WTC11 (cell line): ENCODE measurements around the gene FIGNL2. TPM values are rescaled to one million over a fixed set of nuclear protein-coding genes. Genes with fewer than 3 reads are reported as not detected.

ENCODE experiments used
- ATAC-seq: fragments of 200-7000 bp; cut with Tn5 transposase; 2 replicates; pipeline ENCODE4 v1.10.0; 2021; ENCODE audit warnings: mild to moderate bottlenecking, moderate library complexity
- CTCF ChIA-PET: fragments of 300-600 bp; sonication (Branson Sonifier 250); formaldehyde crosslinking; loops from one replicate; lab custom pipeline; 2021; ENCODE audit warnings: antibody characterized with exemption; lab: Charles Lee
- POLR2A ChIA-PET: fragments of 350-600 bp; sonication (Branson Sonifier 250); formaldehyde crosslinking; loops from one replicate; lab custom pipeline; 2021; ENCODE audit warnings: antibody characterized with exemption; lab: Charles Lee
- DNase-seq: peaks from one replicate; pipeline ENCODE4 v3.0.0; 2021; ENCODE audit warnings: low spot score
- H3K27ac Mint-ChIP-seq: 2 replicates; pipeline ENCODE4 v1.8.0; 2021; ENCODE audit warnings: mixed read lengths
- H3K27me3 Mint-ChIP-seq: 2 replicates; pipeline ENCODE4 v1.8.0; 2021; ENCODE audit warnings: low read depth, mild to moderate bottlenecking, moderate library complexity, mixed read lengths
- H3K36me3 Mint-ChIP-seq: 2 replicates; pipeline ENCODE4 v1.8.0; 2021; ENCODE audit warnings: mixed read lengths
- H3K4me1 Mint-ChIP-seq: 2 replicates; pipeline ENCODE4 v1.8.0; 2022; ENCODE audit warnings: mixed read lengths
- H3K4me3 Mint-ChIP-seq: 2 replicates; pipeline ENCODE4 v1.8.0; 2021; ENCODE audit warnings: mild to moderate bottlenecking, moderate library complexity, mixed read lengths
- H3K9me3 Mint-ChIP-seq: 2 replicates; pipeline ENCODE4 v1.8.0; 2021; ENCODE audit warnings: mixed read lengths
- ARID4B ChIP-seq: sonication (generic); formaldehyde crosslinking; IDR thresholded peaks from 2 replicates; pipeline ENCODE4 v1.8.0; 2023; ENCODE audit warnings: missing genetic modification reagents, mild to moderate bottlenecking, borderline replicate concordance
- ATF1 ChIP-seq: sonication (generic); formaldehyde crosslinking; IDR thresholded peaks from 2 replicates; pipeline ENCODE4 v1.8.1; 2023; ENCODE audit warnings: mild to moderate bottlenecking, moderate library complexity, missing genetic modification reagents
- ESRRA ChIP-seq: sonication (generic); formaldehyde crosslinking; IDR thresholded peaks from 2 replicates; pipeline ENCODE4 v1.8.1; 2022; ENCODE audit warnings: mild to moderate bottlenecking, missing genetic modification reagents, borderline replicate concordance
- FOXJ3 ChIP-seq: sonication (generic); formaldehyde crosslinking; IDR thresholded peaks from 2 replicates; pipeline ENCODE4 v1.9.0; 2021; ENCODE audit warnings: missing genetic modification reagents, mild to moderate bottlenecking, borderline replicate concordance
- NR2C2 ChIP-seq: sonication (generic); formaldehyde crosslinking; IDR thresholded peaks from 2 replicates; pipeline ENCODE4 v1.8.0; 2022; ENCODE audit warnings: mild to moderate bottlenecking, missing genetic modification reagents
- SP1 ChIP-seq: sonication (generic); formaldehyde crosslinking; conservative IDR thresholded peaks from 2 replicates; pipeline ENCODE4 v1.8.1; 2022; ENCODE audit warnings: missing genetic modification reagents
- TCF7 ChIP-seq: sonication (generic); formaldehyde crosslinking; IDR thresholded peaks from 2 replicates; pipeline ENCODE4 v1.8.0; 2022; ENCODE audit warnings: mild to moderate bottlenecking, low read depth, missing genetic modification reagents, moderate library complexity
- ZNF121 ChIP-seq: sonication (generic); formaldehyde crosslinking; IDR thresholded peaks from 2 replicates; pipeline ENCODE4 v1.8.0; 2023; ENCODE audit warnings: missing genetic modification reagents
- total RNA-seq: library from RNA; stranded (reverse); gene quantifications from 3 replicates; pipeline ENCODE4 v1.2.3, GENCODE V29; 2021
- TF ChIP-seq, protein P1 (sequence below): fragments of 250-450 bp; sonication (Bioruptor Pico); IDR thresholded peaks from 2 replicates; pipeline ENCODE4 v1.9.0; 2021; ENCODE audit warnings: mild to moderate bottlenecking, borderline replicate concordance
- TF ChIP-seq, protein P2 (sequence below): sonication (generic); formaldehyde crosslinking; IDR thresholded peaks from 2 replicates; pipeline ENCODE4 v1.8.1; 2023; ENCODE audit warnings: mild to moderate bottlenecking, missing genetic modification reagents
- TF ChIP-seq, protein P3 (sequence below): sonication (generic); formaldehyde crosslinking; IDR thresholded peaks from 2 replicates; pipeline ENCODE4 v1.8.1; 2023; ENCODE audit warnings: mild to moderate bottlenecking, missing genetic modification reagents

Gene FIGNL2
- total RNA-seq, 1 experiment from 2014 or later: 9.9 TPM

GRCh38 chr12:51837286-51837685, 11.2 kb downstream of the FIGNL2 start (continued):
- TF ChIP-seq, protein P1, sequence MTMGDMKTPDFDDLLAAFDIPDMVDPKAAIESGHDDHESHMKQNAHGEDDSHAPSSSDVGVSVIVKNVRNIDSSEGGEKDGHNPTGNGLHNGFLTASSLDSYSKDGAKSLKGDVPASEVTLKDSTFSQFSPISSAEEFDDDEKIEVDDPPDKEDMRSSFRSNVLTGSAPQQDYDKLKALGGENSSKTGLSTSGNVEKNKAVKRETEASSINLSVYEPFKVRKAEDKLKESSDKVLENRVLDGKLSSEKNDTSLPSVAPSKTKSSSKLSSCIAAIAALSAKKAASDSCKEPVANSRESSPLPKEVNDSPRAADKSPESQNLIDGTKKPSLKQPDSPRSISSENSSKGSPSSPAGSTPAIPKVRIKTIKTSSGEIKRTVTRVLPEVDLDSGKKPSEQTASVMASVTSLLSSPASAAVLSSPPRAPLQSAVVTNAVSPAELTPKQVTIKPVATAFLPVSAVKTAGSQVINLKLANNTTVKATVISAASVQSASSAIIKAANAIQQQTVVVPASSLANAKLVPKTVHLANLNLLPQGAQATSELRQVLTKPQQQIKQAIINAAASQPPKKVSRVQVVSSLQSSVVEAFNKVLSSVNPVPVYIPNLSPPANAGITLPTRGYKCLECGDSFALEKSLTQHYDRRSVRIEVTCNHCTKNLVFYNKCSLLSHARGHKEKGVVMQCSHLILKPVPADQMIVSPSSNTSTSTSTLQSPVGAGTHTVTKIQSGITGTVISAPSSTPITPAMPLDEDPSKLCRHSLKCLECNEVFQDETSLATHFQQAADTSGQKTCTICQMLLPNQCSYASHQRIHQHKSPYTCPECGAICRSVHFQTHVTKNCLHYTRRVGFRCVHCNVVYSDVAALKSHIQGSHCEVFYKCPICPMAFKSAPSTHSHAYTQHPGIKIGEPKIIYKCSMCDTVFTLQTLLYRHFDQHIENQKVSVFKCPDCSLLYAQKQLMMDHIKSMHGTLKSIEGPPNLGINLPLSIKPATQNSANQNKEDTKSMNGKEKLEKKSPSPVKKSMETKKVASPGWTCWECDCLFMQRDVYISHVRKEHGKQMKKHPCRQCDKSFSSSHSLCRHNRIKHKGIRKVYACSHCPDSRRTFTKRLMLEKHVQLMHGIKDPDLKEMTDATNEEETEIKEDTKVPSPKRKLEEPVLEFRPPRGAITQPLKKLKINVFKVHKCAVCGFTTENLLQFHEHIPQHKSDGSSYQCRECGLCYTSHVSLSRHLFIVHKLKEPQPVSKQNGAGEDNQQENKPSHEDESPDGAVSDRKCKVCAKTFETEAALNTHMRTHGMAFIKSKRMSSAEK (CRISPR knock-in tag): no peak
- TF ChIP-seq ATF1 (CRISPR knock-in tag): no peak
- TF ChIP-seq, protein P2, sequence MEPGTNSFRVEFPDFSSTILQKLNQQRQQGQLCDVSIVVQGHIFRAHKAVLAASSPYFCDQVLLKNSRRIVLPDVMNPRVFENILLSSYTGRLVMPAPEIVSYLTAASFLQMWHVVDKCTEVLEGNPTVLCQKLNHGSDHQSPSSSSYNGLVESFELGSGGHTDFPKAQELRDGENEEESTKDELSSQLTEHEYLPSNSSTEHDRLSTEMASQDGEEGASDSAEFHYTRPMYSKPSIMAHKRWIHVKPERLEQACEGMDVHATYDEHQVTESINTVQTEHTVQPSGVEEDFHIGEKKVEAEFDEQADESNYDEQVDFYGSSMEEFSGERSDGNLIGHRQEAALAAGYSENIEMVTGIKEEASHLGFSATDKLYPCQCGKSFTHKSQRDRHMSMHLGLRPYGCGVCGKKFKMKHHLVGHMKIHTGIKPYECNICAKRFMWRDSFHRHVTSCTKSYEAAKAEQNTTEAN (CRISPR knock-in tag): no peak
- no peak for TF ChIP-seq NR2C2 (CRISPR knock-in tag)

DNA sequence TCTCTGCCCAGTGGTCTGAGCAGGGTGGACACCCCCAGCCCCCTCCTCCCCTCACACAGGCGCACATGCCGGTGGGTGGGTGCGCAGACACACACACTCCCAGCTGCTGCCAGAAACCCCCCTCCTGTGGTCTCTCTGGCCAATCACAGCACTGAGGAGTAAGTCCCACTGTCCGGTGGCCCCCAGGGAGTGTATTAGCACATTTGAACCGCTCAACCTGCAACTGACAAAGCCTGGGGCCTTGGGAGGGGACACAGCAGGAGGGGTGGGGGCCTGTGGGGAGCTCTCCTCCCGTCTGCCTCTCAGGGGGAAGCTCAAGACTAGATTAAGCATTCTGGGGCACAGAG, 11.7 kb downstream of the FIGNL2 start:
- Mint-ChIP-seq H3K9me3 (peaks cover 3% of the 10 kb centered on the region; the same call in 1 of the 2 replicates), H3K27ac (no peak overlapping the region), H3K4me3 (no peak overlapping the region), H3K27me3 (peaks cover 4% of the 10 kb centered on the region; the same call in 1 of the 2 replicates), H3K36me3 (no peaks in the 10 kb centered on the region)
- no peak for DNase-seq
- ATAC-seq: no peak
- CTCF ChIA-PET: interaction anchor here (0.7 to 4.7 kb wide), 13 partner anchors 10 to 300 kb away, joined by 3 to 32 read pairs (median 4); no protein-coding TSS in a partner anchor
- POLR2A ChIA-PET: interaction anchor here (1.0 to 1.1 kb wide), 2 partner anchors 27 to 496 kb away, joined by 3 to 4 read pairs; no protein-coding TSS in a partner anchor
- TF ChIP-seq ARID4B (CRISPR knock-in tag): no peak
- no peak for TF ChIP-seq TCF7 (CRISPR knock-in tag)
- no peak for TF ChIP-seq FOXJ3
- TF ChIP-seq ESRRA (CRISPR knock-in tag): no peak
- TF ChIP-seq, all 79 proteins: peak for 0
- peaks cover 60% of the 10 kb centered on the region for H3K4me1 Mint-ChIP-seq

DNA sequence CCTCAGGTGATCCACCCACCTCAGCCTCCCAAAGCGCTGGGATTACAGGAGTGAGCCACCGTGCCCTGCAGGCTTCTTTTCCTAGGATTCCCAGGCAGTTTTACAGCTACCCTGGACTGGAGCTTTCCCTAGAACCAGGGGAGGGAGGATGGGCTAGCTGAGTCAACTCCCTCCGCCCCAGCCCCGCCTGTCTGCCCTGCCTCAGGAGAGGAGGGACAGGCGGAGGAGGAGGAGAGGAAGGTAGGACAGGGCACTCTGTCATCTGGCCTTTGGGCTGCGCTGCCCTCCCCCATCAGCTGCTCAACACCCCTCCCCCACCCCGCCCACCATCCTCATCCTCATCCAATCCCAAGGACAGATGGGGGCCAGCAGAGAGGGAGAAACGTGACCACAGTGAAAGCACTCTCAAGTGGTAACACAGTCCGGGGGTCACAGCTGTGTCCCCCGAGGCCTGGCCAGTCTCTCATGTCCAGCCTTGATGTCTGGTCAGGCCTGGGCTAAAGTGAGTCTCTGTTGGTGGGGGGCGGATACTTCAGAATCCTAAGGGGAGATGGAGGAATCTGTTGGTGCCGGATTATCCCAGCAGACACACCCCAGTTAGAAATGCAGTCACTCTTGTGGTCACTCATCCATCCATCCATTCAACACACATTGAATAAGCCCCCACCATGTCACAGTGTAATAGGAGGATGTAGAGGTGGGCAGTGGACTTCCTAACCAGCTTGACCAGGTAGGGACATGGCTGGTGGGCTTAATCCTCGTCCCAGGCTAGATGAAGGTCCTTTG, 12.3 kb downstream of the FIGNL2 start:
- no peak overlapping the region for H3K27ac Mint-ChIP-seq
- ChIA-PET CTCF (interaction anchor here (0.5 to 4.7 kb wide), 16 partner anchors 10 to 283 kb away, joined by 3 to 32 read pairs (median 4); partner anchors contain the start of gene FIGNL2), POLR2A (interaction anchor here (1.1 kb wide), 1 partner anchor 495 kb away, joined by 4 read pairs; no protein-coding TSS in a partner anchor)
- peaks cover 4% of the 10 kb centered on the region; the same call in 1 of the 2 replicates for H3K27me3 Mint-ChIP-seq
- H3K4me3 Mint-ChIP-seq: no peak overlapping the region
- H3K4me1 Mint-ChIP-seq: peaks cover 59% of the 10 kb centered on the region
- peaks cover 3% of the 10 kb centered on the region; the same call in 1 of the 2 replicates for H3K9me3 Mint-ChIP-seq
- no peaks in the 10 kb centered on the region for H3K36me3 Mint-ChIP-seq
- 0 out of 2 replicates have a peak, but pooled peaks have one; percentile 18 for TF ChIP-seq SP1 (CRISPR knock-in tag)
- no peak for TF ChIP-seq ZNF121 (CRISPR knock-in tag)
- TF ChIP-seq, protein P3, sequence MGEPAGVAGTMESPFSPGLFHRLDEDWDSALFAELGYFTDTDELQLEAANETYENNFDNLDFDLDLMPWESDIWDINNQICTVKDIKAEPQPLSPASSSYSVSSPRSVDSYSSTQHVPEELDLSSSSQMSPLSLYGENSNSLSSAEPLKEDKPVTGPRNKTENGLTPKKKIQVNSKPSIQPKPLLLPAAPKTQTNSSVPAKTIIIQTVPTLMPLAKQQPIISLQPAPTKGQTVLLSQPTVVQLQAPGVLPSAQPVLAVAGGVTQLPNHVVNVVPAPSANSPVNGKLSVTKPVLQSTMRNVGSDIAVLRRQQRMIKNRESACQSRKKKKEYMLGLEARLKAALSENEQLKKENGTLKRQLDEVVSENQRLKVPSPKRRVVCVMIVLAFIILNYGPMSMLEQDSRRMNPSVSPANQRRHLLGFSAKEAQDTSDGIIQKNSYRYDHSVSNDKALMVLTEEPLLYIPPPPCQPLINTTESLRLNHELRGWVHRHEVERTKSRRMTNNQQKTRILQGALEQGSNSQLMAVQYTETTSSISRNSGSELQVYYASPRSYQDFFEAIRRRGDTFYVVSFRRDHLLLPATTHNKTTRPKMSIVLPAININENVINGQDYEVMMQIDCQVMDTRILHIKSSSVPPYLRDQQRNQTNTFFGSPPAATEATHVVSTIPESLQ (CRISPR knock-in tag): no peak
- ATAC-seq (peak; percentile 69), DNase-seq (peak; percentile 51)
